HG03520 (cell line): ENCODE measurements around the gene NGF.

Experiments
- ATAC-seq: cut with Tn5 transposase; IDR thresholded peaks from one replicate; pipeline ENCODE4 v1.9.1; 2021; ENCODE audit warnings: mild to moderate bottlenecking, moderate library complexity; ENCODE audit not compliant: unreplicated experiment

Gene NGF

DNA sequence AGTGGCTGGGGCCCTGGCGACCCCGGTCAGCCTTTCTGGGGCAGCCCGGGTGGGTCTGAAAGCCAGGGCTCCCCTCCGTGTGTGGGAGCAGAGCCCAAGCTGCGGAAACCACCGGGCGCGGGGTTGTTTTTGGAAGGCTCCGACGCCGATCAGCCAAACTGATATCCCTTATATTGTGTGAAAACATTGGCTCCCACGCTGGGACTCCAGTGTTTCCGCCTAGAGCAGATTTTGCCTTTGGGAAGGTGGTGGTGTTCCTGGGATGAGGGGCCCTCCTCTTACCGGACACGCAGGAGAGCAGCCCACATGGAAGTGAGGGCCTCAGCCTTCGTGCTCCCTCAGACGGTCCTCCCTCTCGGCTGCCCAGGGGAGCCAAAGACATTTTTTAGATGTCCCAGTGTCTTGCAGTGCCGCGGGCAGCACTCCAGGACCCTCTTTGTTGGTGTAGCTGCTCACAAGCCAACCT lies 54.3 kb downstream of the NGF start:
- no peak for ATAC-seq

DNA sequence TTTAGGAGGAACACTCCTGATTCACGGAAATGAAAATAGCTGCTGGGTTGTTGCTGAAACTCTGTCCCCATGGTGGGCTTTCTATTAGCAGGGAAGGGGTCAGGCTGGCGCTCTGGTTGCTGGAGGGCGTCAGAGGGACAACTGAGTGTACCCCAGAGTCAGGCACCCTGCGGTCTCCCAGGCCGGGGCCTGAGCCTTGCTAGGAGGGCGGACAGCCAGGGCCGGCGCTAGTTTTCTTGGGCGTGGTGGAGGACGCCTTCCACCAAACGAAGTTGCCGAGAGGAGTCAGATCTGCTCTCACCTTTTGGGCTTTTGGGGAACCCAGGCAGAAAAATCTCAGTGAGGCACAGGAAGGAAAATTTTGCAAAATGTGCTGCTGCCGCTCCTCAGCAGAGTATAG lies 54.8 kb downstream of the NGF start:
- no peak for ATAC-seq

DNA sequence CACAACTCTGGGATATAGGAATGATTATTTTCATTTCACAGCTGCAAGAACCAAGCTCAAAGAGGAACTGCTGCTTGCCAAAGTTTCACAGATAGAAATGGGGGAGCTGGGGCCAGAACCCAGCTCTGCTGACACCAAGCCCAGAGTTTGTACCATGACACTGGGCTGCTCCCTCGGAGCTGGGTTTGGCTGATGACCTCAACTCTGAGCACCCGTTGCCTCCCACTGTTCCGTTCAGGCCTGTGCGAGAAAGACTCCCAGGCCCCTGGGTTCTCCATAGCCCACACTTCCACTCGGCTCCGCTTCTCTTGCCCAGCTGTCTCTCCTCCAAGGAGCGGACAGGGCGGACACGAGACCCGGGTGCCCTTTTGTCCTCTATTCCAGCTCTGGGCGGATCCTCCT lies 55.2 kb downstream of the NGF start:
- no peak for ATAC-seq

DNA sequence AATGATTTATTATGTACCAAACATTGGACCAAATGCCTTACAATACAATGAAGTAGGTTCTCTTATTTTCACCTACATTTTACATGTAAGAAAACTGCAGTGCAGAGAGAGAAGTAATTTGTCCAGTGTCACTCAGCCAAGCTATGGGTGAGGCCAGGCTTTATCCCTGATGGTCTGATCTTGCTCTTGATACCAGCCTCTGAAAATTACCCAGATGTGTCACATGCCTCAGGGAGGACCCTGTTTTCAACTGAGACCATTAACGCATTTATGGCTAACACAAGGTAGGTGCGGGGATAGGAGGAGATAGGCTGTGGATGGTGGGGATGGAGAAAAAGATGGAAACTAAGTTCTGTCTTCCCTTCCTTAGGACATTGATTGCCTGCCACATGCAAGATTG lies 56.9 kb downstream of the NGF start:
- ATAC-seq: no peak

DNA sequence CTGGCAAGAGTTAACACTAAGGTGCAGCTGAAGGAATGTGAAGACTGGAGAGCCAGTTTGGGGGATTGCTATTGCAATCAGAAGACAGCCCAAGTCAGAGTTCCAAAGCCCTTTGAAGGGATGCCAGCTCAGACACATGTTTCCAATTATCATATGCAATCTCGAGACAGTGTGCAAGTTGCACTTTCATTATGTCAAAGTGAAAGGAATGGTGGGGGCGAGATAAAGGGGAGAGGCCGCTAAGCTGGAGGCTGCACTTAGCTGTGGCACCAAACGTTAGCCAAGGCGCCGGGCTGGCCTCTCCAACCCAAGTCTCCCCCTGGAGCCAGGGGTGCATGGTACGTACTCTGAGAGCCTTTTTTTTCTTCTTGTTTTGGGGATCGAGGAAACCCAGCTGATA lies 58.0 kb downstream of the NGF start:
- ATAC-seq: no peak

DNA sequence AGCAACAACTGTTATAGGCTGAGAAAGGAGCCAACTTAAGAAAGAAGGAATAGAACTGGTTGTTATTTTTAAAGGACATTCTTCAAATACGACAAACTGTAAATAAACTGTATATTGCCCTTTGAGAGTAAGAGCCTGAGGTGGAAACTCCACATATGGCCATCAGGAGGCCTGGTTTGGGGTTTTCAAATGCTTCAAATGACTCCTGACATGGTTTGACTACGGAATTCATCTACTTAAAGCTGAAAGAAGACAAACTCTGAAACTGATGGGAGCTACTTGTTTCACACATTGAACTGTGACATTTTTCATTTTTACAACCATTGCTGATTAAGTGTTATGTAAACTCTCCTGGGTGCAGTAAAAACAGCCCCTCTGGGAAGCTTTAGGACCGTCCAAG lies 59.8 kb downstream of the NGF start:
- ATAC-seq: no peak

DNA sequence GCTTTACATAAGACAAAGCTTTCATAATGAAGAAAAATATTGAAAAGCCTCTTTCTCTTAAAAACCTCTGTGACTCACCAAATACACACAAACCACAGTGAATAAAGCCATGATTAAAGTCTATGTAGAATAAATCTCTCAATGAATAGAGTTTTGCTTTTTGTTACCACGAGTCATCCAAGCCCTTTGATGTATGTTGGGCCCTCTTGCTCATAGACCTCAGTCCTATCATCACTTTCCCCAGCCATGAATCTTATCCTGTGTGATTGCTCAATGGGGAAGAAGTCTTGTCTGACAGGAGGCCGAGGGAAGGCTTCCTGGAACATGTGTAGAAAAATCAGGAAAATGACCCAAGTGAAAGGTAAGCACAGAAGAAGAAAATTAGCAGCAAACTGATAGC lies 60.8 kb downstream of the NGF start:
- no peak for ATAC-seq

DNA sequence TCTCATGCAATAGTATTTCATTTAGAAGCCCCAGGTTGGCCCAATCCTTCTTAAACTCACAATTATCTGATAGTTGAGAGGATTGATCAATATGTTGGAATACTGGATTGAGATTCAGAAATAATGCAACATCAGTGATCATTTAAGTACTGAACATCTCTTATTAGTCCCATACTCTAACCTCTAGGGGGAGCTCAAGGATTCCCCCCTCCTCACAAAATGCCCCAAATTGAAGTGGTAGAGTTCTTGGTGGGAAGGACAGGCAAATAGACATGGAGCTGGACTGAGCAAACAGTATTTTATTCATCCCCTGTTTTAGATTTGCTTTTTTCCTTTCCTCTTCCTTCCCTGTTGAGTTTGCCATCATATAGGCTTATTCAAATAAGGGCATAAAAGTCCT lies 62.8 kb downstream of the NGF start:
- ATAC-seq: no peak

DNA sequence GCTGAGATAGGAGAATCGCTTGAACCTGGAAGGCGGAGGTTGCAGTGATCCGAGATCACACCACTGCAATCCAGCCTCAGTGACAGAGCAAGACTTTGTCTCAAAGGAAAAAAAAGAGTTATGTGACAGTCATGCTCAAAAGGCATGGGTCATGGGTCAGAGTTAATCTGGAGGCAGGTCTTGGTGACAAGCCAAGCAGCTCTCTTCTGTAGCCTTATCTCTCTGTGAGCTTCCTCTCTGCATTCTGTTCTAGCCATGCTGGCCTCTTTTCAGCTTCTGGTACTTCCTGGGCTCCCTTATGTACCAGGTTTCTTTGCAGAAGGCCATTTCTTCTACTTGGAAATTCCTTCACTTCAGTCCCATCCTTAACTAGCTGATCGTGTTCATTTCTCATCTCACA lies 63.6 kb downstream of the NGF start:
- ATAC-seq: no peak

DNA sequence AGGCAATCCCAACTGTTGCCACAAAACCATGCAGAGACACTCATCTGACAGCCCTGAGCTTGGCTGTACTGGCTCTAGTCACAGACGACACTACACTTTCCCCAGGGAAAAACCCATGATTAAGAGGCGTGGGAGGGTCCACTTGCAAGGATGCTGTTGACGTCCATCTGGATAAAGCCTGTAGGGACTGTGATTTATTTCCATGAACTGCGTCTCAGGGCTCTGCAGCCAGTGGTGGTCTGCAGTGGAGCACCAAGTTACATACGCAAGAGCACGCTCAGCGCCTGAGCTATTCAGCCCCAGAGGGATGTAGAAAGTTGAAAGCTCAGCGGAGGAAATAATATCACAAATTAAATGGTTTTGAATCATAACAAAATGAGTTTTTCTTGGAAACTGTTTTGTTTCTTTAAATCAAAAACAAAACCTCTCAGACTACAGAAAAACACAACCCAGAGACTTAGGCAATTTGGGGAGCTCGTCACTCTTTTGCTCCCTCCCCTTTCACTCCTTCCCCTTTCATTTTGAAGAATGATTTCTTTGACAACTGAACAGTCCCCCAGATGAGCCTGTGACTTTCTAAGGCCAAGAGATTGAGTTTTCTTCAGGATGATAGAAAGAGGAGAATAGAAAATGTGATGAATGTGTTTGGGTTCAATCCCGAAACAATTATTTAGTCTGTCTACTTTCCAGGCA lies 71.2 kb downstream of the NGF start:
- ATAC-seq: no peak

DNA sequence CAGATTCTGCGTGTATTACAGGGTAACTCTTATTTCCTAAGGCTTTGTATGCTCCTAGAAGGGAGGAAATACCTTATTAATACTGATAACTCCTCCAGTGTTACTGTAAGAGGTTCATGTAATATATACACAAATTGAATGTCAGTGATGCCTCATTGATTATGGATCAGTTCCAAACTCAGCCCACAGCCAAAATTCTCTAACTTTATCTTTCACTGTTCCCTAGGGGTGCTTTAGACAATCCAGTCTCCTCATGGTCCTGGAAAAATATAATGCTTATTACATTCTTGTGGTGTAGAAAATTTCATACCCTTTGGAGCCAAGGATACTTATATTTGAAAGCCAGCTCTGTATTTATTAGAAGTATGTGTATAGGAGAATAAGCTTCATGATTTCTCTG lies 73.0 kb downstream of the NGF start:
- ATAC-seq: no peak

DNA sequence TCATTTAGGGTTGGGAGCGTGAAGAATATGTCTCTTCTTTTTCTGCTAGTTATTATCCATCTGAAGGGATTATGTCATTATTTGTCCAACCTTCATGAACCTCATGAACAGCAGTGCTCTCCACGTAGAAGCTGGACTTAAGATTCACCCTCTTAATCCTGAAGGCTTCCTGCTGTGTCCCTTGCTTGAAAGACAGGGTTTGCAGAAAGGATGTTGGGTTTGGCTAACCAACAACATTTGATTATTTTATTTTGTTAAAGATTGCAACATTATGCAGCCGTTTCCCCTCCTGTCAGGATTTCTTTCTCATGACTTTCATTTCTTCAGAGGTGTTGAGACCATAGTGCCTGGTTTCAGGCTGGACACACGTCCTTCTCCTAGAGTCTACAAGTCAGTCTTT lies 75.2 kb downstream of the NGF start:
- ATAC-seq: no peak

DNA sequence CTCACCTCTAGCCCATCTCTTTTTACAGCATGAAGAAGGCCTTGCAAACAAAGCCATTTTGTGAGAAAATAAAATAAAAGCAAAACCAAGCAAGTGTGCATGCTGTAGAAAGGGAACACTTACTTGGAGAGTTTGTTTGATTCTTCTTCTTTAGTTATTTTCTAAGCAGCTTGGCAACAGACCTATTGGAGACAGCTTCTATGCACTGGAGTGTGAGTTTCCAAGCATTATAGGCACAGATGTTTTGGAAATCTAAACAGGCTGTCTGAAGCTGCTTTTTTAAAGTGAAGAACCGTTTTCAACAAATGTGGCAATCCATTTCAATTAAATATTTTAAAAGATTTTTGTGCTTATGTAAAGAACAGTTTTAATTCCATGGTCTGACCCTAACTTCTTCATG lies 76.6 kb downstream of the NGF start:
- no peak for ATAC-seq

DNA sequence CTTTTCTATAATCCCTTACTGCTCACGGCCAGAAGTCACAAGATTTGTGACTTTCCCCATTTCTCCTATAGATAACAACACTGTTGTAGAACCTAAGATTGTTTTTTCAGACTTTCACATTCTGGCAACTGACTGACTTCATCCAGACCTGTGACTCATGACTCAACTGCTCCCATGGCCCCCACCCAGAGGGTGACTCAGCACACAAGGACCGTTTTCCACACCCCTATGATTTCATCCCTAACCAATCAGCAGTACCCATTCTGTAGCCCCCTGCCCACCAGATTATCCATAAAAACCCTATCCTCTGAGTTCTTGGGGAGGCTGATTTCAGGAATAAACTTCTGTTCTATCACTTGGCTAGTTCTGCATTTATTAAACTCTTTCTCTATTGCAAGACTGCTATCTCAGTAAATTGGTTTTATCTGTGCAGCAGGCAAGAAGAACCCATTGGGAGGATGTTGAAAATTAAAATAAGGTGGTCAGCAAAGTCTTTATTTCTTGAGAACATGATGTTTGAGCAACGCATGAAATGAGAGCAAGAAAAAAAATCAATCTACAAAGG lies 79.7 kb downstream of the NGF start:
- ATAC-seq: no peak

DNA sequence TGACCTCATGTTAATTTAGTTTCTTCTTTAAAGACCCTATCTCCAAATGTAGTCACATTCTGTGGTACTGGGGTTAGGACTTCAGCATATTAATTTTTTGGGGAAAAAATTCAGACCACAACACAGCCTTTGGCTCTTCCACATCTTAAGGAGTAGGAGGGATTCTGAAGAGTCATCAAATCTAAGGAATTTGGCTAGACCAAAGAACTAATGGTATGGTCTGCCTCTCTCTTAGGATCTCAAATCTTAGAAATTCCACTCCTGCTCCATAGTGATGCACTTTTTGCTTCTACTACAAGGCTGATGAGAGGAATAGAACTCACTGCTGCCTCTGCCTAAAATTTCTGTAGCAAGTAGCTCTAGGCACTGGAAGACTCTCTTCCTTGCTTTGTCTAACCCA lies 80.5 kb downstream of the NGF start:
- no peak for ATAC-seq

DNA sequence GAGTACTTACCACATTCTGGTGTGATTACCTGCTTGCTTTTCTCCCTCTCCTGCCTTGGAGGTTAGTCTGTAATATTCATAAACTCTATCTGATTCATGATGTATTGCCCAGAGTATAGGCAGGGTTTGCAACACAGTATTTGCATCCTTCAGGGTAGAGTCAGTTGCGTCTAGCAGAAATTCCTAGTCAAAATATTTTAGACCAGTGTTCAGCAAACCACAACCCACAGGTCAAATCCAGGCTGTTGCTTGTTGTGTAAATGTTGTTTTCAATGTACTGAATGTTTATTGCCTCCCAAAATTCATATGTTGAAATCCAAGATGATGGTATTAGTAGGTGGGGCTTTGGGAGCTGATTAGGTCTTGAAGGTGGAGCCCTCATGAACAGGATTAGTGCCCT lies 82.9 kb downstream of the NGF start:
- ATAC-seq: no peak

DNA sequence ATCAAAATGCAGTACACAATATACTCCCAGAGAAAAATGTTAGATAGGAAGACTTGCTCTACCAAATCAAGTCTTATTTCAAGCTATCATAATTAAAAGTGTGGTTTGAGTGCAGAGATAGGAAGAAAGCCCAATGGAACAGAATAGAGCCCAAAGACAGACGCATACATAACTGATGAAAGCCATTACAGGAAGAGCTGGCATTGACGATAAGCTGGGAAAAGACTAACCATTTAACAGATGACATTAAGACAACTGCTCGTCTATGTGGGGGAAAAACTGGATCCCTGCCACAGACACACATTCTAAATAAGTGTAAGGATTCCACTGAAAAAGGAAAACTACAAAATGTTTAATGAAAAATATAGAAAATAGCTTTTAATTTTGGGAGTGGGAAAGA lies 85.5 kb downstream of the NGF start:
- no peak for ATAC-seq

DNA sequence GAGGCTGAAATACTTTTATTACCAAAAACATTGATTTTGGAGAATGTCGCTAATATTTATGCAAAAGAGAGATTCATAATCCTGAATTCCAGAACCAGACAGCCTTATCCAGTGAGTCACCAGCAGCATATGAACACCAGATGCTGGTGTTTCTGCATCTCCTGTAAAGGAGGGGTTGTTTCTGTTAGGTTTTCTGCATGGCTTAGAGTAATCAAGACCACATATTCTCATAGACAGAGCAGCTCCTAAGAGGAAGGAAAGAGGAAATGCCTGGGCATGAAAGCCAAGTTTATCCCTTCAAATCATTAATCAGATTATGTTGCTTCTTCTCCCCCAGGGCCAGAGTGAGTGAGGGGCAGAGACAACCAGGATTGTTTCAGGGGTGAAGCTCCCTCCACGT lies 86.2 kb downstream of the NGF start:
- no peak for ATAC-seq

DNA sequence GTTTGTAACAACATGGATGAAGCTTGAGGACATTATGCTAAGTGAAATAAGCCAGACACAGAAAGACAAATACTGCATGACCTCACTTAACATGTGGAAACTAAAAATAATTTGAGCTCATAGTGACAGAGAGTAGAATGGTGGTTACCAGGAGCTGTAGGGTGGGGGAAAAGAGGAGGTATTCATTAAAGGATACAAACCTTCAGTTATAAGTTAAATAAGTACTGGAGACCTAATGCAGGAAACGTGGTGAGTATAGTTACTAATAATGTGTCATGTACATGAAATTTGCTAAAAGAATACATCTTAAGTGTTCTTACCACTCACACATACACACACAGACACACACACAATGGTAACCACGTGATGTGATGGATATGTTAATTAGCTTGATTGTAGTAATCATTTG lies 86.7 kb downstream of the NGF start:
- no peak for ATAC-seq

DNA sequence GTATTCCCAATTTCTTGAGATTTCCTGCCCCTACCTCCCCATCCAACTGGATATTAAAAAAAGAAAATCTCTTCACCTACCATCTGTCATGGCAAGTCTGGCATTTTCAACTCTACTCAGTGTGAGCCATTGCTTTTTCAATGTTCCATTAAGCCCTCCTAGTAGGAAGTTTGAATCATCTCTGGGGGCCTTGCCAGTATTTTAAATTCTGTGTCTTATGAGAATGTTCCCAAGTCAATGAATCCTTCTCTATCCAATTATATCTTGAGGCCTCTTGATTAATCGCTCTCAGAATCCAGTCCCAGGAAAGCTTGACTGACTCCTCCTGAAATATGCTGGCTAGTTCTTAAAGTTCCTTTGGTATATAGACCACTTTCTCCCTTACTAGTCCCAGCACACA lies 91.5 kb downstream of the NGF start:
- no peak for ATAC-seq

DNA sequence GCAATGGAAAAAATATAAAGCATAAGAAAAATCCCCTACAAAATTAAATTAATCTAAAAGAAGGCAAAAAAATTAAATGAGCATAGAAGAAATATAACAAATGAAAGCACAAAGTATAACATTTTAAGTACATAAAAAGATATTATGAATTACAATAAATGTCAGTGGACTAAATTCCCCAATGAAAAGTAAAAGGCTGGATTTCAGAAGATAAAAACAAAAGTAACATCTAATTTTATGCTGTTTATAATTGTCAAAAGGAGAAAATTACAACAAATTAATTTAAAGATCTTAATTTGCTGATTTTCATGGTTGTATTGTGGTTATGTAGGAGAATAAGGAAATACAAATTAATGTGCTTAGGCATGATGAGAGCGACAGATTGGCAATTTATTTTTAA lies 92.8 kb downstream of the NGF start:
- no peak for ATAC-seq

DNA sequence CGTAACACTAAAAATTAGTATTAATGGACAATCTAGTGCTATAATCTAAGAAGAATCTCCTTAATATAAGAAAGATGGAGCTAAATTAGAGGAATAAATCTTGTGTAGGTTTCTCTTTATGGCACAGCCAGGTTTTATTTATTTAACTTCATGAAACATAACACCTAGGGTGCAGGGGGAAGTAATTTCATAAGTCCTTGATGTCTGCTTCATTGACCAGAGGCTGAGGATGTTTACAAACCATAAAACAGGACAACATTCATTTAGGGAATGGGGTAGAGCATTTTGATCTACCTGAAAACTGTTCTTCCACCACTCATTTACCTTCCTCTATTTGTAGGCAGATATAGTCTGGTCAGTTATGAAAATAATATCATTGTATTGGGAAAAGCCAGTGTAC lies 95.5 kb downstream of the NGF start:
- ATAC-seq: no peak

DNA sequence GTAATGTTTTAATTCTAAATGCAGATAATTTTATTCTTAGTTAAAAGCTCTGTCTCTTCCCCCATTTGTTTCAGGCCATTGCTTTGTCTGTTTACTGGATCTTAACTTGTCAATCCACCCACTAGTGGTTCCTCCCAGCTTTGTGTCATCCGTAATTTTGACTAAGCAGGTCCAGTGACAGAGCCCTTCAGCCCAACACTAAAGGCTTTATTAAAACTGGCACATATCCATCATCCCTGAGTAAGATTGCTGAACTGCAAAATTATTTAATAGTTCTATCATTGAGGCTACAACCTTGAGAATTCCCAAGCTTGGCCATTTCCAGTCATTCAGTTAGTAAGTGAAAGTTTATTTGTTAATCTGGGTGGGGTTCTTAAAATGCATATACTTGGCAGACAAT lies 96.7 kb downstream of the NGF start:
- ATAC-seq: no peak
